GM21529 (cell line): ENCODE results near the gene EVC.
"Not testable (repeated sequence)": the region's sequence is repeated elsewhere in the genome, so short reads cannot be mapped to it uniquely, and the experiment has no call there.

ENCODE experiments used
- ATAC-seq: cut with Tn5 transposase; IDR thresholded peaks from one replicate; pipeline ENCODE4 v1.9.1; 2021; ENCODE audit not compliant: unreplicated experiment

The EVC gene

GRCh38 chr4:5810151-5810550, 99.2 kb downstream of the EVC start:
- no peak for ATAC-seq

GRCh38 chr4:5810770-5811430, 99.9 kb downstream of the EVC start:
- no peak for ATAC-seq

- not testable (repeated sequence) for ATAC-seq
These were observed 101.1 kb downstream of the EVC start for GRCh38 chr4:5812057-5812456.

- peak; percentile 67 for ATAC-seq
These were observed 101.7 kb downstream of the EVC start for GRCh38 chr4:5812506-5813229.

- no peak for ATAC-seq
These were observed 102.9 kb downstream of the EVC start for GRCh38 chr4:5813882-5814255.

GRCh38 chr4:5814421-5814820, 103.4 kb downstream of the EVC start:
- no peak for ATAC-seq

GRCh38 chr4:5815641-5816040, 104.6 kb downstream of the EVC start:
- no peak for ATAC-seq

- no peak for ATAC-seq
These were observed 105.1 kb downstream of the EVC start for GRCh38 chr4:5816101-5816500.

- no peak for ATAC-seq
These were observed 105.9 kb downstream of the EVC start for GRCh38 chr4:5816851-5817375.

- no peak for ATAC-seq
These were observed 110.8 kb downstream of the EVC start for GRCh38 chr4:5821665-5822358.

GRCh38 chr4:5822619-5823018, 111.6 kb downstream of the EVC start:
- no peak for ATAC-seq

GRCh38 chr4:5823542-5824211, 112.7 kb downstream of the EVC start:
- ATAC-seq = no peak

GRCh38 chr4:5824227-5824626, 113.2 kb downstream of the EVC start:
- no peak for ATAC-seq

- ATAC-seq = no peak
These were observed 113.6 kb downstream of the EVC start for GRCh38 chr4:5824635-5825034.

GRCh38 chr4:5825321-5826041, 114.5 kb downstream of the EVC start:
- no peak for ATAC-seq

- no peak for ATAC-seq
These were observed 115.6 kb downstream of the EVC start for GRCh38 chr4:5826437-5827107.

GRCh38 chr4:5827108-5828004, 116.4 kb downstream of the EVC start:
- no peak for ATAC-seq

GRCh38 chr4:5828005-5828391, 117.0 kb downstream of the EVC start:
- ATAC-seq = no peak

GRCh38 chr4:5836943-5837342, 125.9 kb downstream of the EVC start:
- ATAC-seq = no peak
